Mesodermal cell (in vitro differentiated cells): ENCODE data around the gene ZSWIM7.

Source experiments
- H3K27ac ChIP-seq: 2 replicates; pipeline ENCODE4 v1.7.0; 2013; ENCODE audit warnings: mild to moderate bottlenecking, low read depth, low read length, moderate library complexity; ENCODE audit not compliant: severe bottlenecking
- H3K36me3 ChIP-seq: 2 replicates; pipeline ENCODE4 v1.7.1; 2013; ENCODE audit warnings: mild to moderate bottlenecking, low read length, moderate library complexity; ENCODE audit not compliant: control insufficient read depth, insufficient read depth
- H3K4me1 ChIP-seq: one replicate; pipeline ENCODE4 v1.7.1; 2013; ENCODE audit warnings: mild to moderate bottlenecking, low read length; ENCODE audit not compliant: insufficient read depth, control insufficient read depth, poor library complexity, severe bottlenecking
- H3K4me3 ChIP-seq: 2 replicates; pipeline ENCODE4 v1.7.0; 2013; ENCODE audit warnings: low read length, control low read depth, mild to moderate bottlenecking; ENCODE audit not compliant: insufficient read depth, poor library complexity, severe bottlenecking; ENCODE audit errors: extremely low read depth
- H3K9me3 ChIP-seq: 2 replicates; pipeline ENCODE4 v1.7.1; 2013; ENCODE audit warnings: mild to moderate bottlenecking, low read length, moderate library complexity; ENCODE audit not compliant: control insufficient read depth
- WGBS, 2 experiments: methylation state at CpG; one replicate each; pipeline ENCODE4 v1.1.5; 2013; ENCODE audit warnings: missing lambda C conversion rate in 2 of 2; ENCODE audit not compliant: insufficient coverage in 2 of 2; 5-methylcytosine and 5-hydroxymethylcytosine counted together

The ZSWIM7 gene

GRCh38 chr17:15972497-15972951, 27.0 kb downstream of the ZSWIM7 start:
- H3K27ac ChIP-seq = no peak overlapping the region
- peaks cover 35% of the 10 kb centered on the region for H3K36me3 ChIP-seq
- H3K9me3 ChIP-seq = no peaks in the 10 kb centered on the region
- no peaks in the 10 kb centered on the region for H3K4me1 ChIP-seq
- 83 to 100% methylated on average over 1 of the region's 4 CpGs for WGBS, 2 experiments
- H3K4me3 ChIP-seq = no peak overlapping the region

GRCh38 chr17:15971882-15972281, 27.6 kb downstream of the ZSWIM7 start:
- WGBS, 2 experiments = 92 to 100% methylated on average over 5 of the region's 5 CpGs
- Histone ChIP-seq H3K9me3 (no peaks in the 10 kb centered on the region), H3K4me1 (peaks cover 5% of the 10 kb centered on the region), H3K27ac (no peak overlapping the region), H3K4me3 (no peak overlapping the region), H3K36me3 (peaks cover 29% of the 10 kb centered on the region)

DNA sequence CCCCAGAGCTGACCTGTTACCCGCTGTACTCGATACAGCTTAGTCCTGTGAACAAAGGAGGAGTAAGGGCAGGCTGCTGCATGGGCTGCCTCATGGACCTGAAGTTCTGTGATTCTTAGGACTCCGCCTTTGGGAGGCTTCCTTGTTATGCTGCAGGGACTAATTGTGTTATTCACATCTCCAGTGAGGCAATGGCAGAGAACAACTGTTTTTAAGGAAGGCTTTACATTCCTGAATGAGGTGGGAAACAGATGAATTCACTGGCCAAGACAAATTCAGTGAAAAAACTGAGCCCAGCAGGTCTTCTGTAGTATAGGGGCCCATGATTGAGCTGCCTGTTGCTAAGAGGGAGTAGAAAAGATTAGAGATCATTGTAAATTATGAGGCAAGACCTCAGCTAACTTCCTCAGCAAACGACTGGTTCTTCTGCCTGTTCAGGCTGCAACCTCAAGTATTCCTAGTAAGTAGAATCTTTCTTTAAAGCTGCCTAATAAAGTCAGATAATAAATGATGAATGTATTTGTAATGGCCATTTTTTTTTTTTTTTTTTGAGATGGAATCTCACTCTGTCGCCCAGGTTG, 28.3 kb downstream of the ZSWIM7 start:
- 89 to 92% methylated on average over 4 to 5 of the region's 5 CpGs for WGBS, 2 experiments
- Histone ChIP-seq H3K4me1 (peaks cover 12% of the 10 kb centered on the region), H3K9me3 (no peaks in the 10 kb centered on the region), H3K27ac (no peak overlapping the region), H3K36me3 (peaks cover 22% of the 10 kb centered on the region), H3K4me3 (no peak overlapping the region)

- no peak overlapping the region for H3K27ac ChIP-seq
- H3K4me1 ChIP-seq = peaks cover 18% of the 10 kb centered on the region
- H3K4me3 ChIP-seq = no peak overlapping the region
- peaks cover 17% of the 10 kb centered on the region for H3K36me3 ChIP-seq
- H3K9me3 ChIP-seq = no peaks in the 10 kb centered on the region
- WGBS, 2 experiments = 90% methylated on average over 2 of the region's 2 CpGs; no CpG with 5 or more reads in 1 of the 2 experiments
Measured at GRCh38 chr17:15970500-15970899, 29.0 kb downstream of the ZSWIM7 start.

DNA sequence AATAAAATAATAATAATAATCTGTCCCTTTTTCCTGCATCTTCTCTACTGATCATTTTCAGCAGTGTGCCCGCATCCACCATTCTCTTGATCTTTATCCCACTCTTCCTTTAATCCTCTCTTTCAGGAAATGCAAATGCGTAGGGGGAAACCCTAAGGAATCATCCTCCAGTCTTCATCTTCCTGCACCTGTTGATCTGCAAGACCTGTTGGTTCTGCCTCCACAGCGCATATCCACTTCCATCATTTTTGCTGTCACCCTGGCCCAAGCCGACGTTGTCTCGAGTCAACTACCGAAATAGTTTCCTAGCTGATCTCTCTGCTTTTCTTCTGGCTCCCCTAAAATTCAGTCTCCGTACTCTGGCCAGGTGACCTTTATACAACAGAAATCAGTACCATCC, 30.0 kb downstream of the ZSWIM7 start:
- H3K9me3 ChIP-seq = no peaks in the 10 kb centered on the region
- WGBS, 2 experiments = 92 to 96% methylated on average over 8 of the region's 8 CpGs
- H3K27ac ChIP-seq = no peak overlapping the region
- peaks cover 8% of the 10 kb centered on the region for H3K36me3 ChIP-seq
- peaks cover 18% of the 10 kb centered on the region for H3K4me1 ChIP-seq
- H3K4me3 ChIP-seq = no peak overlapping the region

- peaks cover 18% of the 10 kb centered on the region for H3K4me1 ChIP-seq
- no peaks in the 10 kb centered on the region for H3K9me3 ChIP-seq
- no peak overlapping the region for H3K27ac ChIP-seq
- no peak overlapping the region for H3K4me3 ChIP-seq
- H3K36me3 ChIP-seq = no peaks in the 10 kb centered on the region
- 82 to 89% methylated on average over 5 to 11 of the region's 11 CpGs for WGBS, 2 experiments
Measured at GRCh38 chr17:15967706-15968399, 31.7 kb downstream of the ZSWIM7 start.

DNA sequence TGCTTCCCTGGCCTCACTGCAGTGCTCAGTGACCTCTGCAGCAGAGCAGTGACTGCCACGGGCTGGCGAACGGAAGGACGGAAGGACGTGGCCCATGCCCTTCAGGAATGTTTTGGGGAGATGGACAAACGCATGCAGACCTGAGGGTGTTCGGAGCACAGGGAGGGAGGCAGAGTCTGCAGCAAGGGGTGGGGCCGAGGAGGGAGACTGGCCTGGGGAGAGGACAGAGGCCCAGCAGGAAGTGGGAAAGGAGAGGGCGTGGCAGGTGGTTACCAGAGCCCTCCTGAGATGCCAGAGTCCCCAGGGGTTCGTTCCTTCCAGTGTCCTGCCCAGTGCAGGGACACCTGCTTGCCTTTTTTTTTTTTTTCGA, 32.6 kb downstream of the ZSWIM7 start:
- H3K27ac ChIP-seq = peak overlapping the region; percentile 66
- H3K9me3 ChIP-seq = no peaks in the 10 kb centered on the region
- WGBS, 2 experiments = 26 to 27% methylated on average over 10 of the region's 11 CpGs
- H3K36me3 ChIP-seq = no peaks in the 10 kb centered on the region
- peaks cover 18% of the 10 kb centered on the region for H3K4me1 ChIP-seq
- H3K4me3 ChIP-seq = no peak overlapping the region

GRCh38 chr17:15966183-15966878, 33.2 kb downstream of the ZSWIM7 start:
- no peak overlapping the region for H3K4me3 ChIP-seq
- peak overlapping the region; percentile 66 for H3K27ac ChIP-seq
- H3K36me3 ChIP-seq = no peaks in the 10 kb centered on the region
- no peaks in the 10 kb centered on the region for H3K9me3 ChIP-seq
- WGBS, 2 experiments = 26 to 34% methylated on average over 9 to 11 of the region's 13 CpGs
- H3K4me1 ChIP-seq = peaks cover 18% of the 10 kb centered on the region

- H3K27ac ChIP-seq = peak overlapping the region; percentile 66
- WGBS, 2 experiments = 60 to 61% methylated on average over 6 of the region's 6 CpGs
- no peaks in the 10 kb centered on the region for H3K9me3 ChIP-seq
- no peaks in the 10 kb centered on the region for H3K36me3 ChIP-seq
- H3K4me3 ChIP-seq = no peak overlapping the region
- H3K4me1 ChIP-seq = peaks cover 18% of the 10 kb centered on the region
Measured at GRCh38 chr17:15965528-15965927, 34.0 kb downstream of the ZSWIM7 start.

DNA sequence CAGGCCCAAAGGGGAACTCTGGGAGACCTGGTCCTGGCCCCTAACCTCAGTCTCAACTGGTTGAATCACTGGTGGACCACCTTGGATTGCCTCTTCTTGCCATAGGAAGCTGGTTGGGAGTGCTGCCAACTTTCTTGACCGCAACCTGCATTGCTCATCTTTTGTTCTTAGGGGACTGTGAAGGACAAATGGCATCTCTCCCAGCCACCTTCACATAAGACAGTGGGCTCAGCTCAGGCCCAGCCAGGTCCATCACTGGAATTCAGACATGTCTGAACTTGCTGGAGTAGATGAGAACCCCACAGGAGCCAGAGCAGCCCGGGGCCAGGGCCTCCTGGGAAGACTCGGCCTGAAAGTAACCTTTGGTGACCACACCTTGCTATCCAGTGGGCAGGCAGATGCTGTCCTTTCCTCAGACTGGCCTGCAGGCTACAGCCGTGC, 35.8 kb downstream of the ZSWIM7 start:
- 95 to 98% methylated on average over 3 to 4 of the region's 4 CpGs for WGBS, 2 experiments
- H3K27ac ChIP-seq = no peak overlapping the region
- H3K36me3 ChIP-seq = no peaks in the 10 kb centered on the region
- no peaks in the 10 kb centered on the region for H3K9me3 ChIP-seq
- peaks cover 31% of the 10 kb centered on the region for H3K4me1 ChIP-seq
- no peak overlapping the region for H3K4me3 ChIP-seq

DNA sequence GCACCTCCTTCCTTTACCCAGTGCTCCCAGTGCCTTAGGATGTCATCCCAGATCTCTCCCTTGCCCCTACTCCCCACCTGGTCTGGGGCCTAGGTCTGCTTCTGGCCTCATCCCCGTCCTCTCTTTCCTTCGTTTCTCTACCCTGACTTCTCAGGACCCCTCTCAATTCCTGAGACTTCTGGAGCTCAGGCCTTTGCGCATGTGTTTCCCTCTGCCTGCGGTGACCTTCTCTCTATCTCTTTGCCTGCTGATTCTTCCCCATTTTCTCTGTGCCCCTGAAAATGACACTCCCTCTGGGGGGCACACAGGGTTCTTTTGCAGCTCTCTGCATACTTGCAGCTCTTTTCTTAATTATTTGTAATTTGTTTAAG, 41.0 kb downstream of the ZSWIM7 start:
- no peaks in the 10 kb centered on the region for H3K36me3 ChIP-seq
- H3K9me3 ChIP-seq = no peaks in the 10 kb centered on the region
- peak overlapping the region; percentile 77 for H3K27ac ChIP-seq
- peaks cover 23% of the 10 kb centered on the region for H3K4me1 ChIP-seq
- 91 to 98% methylated on average over 4 of the region's 4 CpGs for WGBS, 2 experiments
- H3K4me3 ChIP-seq = no peak overlapping the region
